Measurements from ENCODE around the gene SLC19A1.

Gene SLC19A1

DNA sequence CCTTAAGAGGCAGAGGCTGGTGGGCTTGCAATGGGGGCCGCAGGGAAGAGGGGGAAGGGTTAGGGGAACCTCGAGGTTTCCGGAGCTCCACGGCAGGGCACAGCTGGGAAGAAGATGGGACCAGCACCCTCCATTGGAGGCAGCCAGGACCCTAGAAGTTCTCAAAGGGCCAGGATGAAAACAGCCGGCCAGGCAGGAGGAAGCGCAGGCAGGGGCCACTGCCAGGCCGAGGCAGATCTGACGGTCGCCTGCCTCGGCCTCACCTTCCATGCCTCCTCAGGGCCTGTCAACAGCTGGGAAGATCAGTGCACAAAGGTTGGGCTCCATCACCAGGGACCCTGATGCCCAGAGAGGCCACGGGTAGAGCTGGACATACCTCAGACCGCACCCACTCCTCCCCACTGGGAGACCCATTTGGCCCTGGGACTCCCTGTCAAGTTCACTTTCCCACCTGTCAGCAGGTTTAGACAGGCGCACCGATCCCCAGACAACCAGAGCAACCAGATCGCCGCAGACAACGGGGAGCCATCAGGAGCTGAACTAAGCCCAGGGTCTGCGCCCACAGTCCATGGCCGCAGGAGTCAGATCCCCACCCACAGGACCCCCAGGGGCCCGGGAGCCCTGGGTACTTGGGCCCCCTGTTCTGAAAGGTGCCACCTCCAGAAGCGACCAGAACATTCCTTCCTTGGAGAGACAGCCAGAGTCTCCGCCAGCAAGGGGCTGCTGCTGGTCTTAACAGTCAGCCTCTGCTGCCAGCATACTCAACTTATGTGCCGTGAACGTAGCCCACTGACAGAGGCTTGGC lies 2.2 kb downstream of the SLC19A1 start:
- H3K4me1 ChIP-seq (ENCODE audit: control insufficient read depth, low read depth, low read length): no peaks in the 10 kb centered on the region
- H3K9ac ChIP-seq (ENCODE audit: low read length): no peak overlapping the region
- no peak overlapping the region for H3K4me3 ChIP-seq (ENCODE audit: low read length)
- H3K27me3 ChIP-seq (ENCODE audit: control insufficient read depth, insufficient read depth, low read length): no peaks in the 10 kb centered on the region
- H3K9me3 ChIP-seq (ENCODE audit: control insufficient read depth, low read depth, low read length): no peaks in the 10 kb centered on the region
- no peaks in the 10 kb centered on the region for H3K36me3 ChIP-seq (ENCODE audit: control insufficient read depth, low read depth, low read length)
- H3K27ac ChIP-seq (ENCODE audit: low read length): no peak overlapping the region

DNA sequence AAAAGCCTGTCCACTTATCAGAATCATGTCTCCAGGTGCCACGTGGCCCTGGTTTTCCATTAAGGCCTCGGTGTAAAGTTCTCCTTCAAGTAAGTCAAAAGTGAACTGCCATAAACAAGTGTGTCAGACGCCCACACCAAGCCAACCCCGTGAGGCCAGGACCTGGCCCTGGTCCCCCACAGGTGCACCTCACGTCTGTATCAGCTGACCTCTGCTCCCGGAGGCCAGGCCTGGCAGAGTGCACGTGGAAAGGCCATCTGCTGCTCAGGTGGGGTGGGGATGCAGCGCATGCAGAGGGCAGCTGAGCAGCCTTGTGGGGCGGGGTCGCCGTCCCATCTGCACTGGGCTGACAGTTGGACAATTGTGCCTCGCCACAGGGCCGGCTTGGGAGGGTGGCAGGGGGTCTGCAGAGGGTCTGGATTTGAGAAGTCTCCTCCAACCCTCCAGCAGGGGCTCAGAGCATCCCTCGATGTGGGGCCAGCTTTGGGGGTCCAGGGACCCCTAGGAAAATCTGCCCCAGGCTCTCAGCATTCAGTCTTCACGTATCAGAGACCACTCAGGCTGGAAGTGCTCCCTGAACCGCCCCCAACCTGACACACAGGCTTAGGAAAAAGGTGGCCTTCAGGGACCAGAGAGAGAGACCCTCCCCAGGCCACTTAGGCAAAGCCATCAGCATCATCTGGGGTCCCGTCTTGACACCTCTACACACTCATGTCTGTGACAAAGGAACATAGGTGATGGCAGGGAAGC lies 3.0 kb downstream of the SLC19A1 start:
- no peak overlapping the region for H3K4me3 ChIP-seq (ENCODE audit: low read length)

DNA sequence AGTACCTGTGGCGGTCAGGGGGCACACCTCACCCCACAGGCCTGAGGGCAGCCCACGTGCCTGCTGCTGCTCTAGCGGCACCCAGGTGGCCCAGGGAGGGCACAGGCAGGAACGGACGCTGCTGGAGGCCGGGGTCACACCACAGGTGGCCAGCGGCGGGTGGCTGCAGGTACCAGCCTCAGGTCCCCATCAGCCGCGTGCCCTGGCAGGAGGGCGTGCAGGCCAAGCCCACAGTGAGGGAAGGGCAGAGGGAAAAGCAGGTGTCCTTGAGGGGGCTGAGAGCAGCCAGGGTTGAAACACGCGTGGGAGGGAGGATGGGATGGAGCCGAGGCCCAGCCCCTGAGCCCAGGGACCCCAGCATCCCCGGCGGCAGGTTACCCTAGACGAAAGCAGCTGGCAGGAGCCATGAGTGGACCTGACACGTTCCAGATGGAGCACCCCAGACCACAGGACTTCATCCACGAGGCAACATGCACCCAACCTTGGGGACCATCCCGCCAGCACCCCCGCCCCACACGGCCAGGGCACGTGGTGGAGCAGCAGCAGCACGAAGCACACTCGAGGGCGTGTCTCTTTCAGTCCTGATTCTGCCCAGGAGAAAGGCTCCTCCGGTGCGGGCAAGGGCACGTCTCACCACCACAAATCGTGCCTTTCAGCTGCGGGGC lies 3.7 kb downstream of the SLC19A1 start:
- no peaks in the 10 kb centered on the region for H3K27me3 ChIP-seq (ENCODE audit: control insufficient read depth, insufficient read depth, low read length)

More for the DNA sequence above, 3.0 kb downstream of the SLC19A1 start:
- no peaks in the 10 kb centered on the region for H3K9me3 ChIP-seq (ENCODE audit: control insufficient read depth, low read depth, low read length)
- no peaks in the 10 kb centered on the region for H3K27me3 ChIP-seq (ENCODE audit: control insufficient read depth, insufficient read depth, low read length)
- no peak overlapping the region for H3K27ac ChIP-seq (ENCODE audit: low read length)
- no peak overlapping the region for H3K9ac ChIP-seq (ENCODE audit: low read length)
- no peaks in the 10 kb centered on the region for H3K36me3 ChIP-seq (ENCODE audit: control insufficient read depth, low read depth, low read length)
- H3K4me1 ChIP-seq (ENCODE audit: control insufficient read depth, low read depth, low read length): no peaks in the 10 kb centered on the region

DNA sequence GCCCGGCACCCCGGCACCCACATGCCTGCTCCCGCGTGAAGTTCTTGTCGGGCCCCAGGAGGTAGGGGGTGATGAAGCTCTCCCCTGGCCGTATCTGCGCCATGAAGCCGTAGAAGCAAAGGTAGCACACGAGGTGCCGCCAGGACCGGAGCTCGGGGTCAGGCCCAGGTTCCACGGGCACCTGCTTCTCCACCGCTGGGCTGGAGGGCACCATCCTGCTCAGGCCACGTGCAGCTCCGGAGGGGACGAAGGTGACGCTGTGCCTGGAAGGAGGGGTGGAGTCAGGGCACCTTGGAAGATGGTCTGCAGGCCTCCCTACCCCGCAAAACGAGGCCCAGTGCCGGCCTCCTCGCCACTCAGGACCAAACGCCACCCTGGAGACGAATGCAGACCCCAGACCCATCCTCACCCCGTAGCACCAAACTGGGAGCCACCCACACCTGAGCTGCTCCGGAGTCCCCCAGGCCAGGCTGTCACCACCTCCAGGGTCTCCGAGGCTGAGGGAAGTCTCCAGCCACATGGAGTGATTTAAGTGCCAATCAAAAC lies 4.4 kb downstream of the SLC19A1 start:
- H3K9me3 ChIP-seq (ENCODE audit: control insufficient read depth, low read depth, low read length): no peaks in the 10 kb centered on the region
- H3K9ac ChIP-seq (ENCODE audit: low read length): no peak overlapping the region
- no peak overlapping the region for H3K27ac ChIP-seq (ENCODE audit: low read length)
- no peaks in the 10 kb centered on the region for H3K4me1 ChIP-seq (ENCODE audit: control insufficient read depth, low read depth, low read length)
- no peak overlapping the region for H3K4me3 ChIP-seq (ENCODE audit: low read length)
- H3K27me3 ChIP-seq (ENCODE audit: control insufficient read depth, insufficient read depth, low read length): no peaks in the 10 kb centered on the region
- no peaks in the 10 kb centered on the region for H3K36me3 ChIP-seq (ENCODE audit: control insufficient read depth, low read depth, low read length)

More for the DNA sequence above, 3.7 kb downstream of the SLC19A1 start:
- Histone ChIP-seq H3K4me1 (ENCODE audit: control insufficient read depth, low read depth, low read length) (no peaks in the 10 kb centered on the region), H3K9me3 (ENCODE audit: control insufficient read depth, low read depth, low read length) (no peaks in the 10 kb centered on the region), H3K4me3 (ENCODE audit: low read length) (no peak overlapping the region), H3K27ac (ENCODE audit: low read length) (no peak overlapping the region), H3K36me3 (ENCODE audit: control insufficient read depth, low read depth, low read length) (no peaks in the 10 kb centered on the region), H3K9ac (ENCODE audit: low read length) (no peak overlapping the region)

DNA sequence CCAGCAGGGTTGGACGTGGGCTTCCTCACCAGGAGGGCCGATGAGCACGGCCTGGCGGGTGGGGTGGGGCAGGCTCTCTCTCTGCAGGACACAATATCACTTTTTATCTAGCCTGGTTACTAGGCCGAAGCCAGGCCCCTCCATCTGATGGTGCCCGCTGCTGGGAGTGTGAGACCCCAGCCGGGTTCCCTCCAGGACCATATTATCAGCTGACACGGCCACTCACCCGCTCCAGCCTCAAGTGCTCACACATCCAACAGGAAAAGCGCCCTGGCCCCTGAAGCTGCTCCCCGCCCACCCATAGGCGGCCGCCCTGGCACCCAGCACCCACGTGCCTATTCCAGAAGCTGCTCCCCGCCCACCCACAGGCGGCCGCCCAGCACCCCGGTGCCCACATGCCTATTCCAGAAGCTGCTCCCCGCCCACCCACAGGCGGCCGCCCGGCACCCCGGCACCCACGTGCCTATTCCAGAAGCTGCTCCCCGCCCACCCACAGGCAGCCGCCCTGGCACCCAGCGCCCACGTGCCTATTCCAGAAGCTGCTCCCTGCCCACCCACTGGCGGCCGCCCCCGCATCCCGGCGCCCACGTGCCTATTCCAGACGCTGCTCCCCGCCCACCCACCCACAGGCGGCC lies 5.0 kb downstream of the SLC19A1 start:
- H3K27me3 ChIP-seq (ENCODE audit: control insufficient read depth, insufficient read depth, low read length): no peaks in the 10 kb centered on the region
- H3K36me3 ChIP-seq (ENCODE audit: control insufficient read depth, low read depth, low read length): no peaks in the 10 kb centered on the region
- H3K4me3 ChIP-seq (ENCODE audit: low read length): no peak overlapping the region
- H3K9ac ChIP-seq (ENCODE audit: low read length): no peak overlapping the region
- no peaks in the 10 kb centered on the region for H3K9me3 ChIP-seq (ENCODE audit: control insufficient read depth, low read depth, low read length)
- H3K27ac ChIP-seq (ENCODE audit: low read length): no peak overlapping the region
- no peaks in the 10 kb centered on the region for H3K4me1 ChIP-seq (ENCODE audit: control insufficient read depth, low read depth, low read length)

DNA sequence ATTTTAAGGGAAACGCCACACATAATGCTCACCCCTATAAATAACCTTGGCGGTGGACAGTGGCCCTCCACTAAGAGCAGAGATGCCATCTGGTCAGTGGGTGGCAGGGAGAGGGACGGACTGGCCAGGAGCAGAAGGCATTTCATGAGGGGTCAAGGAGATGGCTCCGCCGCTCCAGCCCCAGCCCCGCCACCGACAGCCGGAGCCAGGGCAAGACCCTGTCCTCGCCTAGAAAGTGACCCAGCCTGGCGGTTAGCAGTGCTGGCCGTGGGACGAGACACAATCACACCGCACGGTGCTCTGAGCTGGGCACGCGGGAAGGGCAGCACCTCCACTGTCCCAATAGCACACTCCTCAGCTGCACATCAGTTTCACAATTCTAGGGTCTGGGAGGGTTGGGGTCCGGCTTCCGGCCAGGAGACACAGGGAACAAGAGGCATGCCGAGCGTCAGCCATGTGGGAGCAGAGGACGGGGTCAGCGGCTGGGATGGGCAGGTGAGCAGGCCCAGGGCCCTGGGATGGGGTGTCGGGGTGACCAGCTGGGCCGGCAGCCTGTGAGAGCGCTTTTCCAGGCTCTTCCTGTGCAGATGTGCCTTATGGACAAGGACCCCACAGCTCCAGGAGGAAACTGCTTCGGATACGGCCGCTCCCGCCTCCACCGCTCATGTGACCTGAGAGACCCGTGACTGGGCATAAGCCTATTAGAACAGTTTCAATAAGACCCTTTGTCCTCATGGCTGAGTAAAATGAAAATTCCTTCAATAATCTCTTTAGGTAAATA lies 5.7 kb downstream of the SLC19A1 start:
- Histone ChIP-seq H3K4me1 (ENCODE audit: control insufficient read depth, low read depth, low read length) (no peaks in the 10 kb centered on the region), H3K27ac (ENCODE audit: low read length) (no peak overlapping the region), H3K36me3 (ENCODE audit: control insufficient read depth, low read depth, low read length) (no peaks in the 10 kb centered on the region), H3K27me3 (ENCODE audit: control insufficient read depth, insufficient read depth, low read length) (no peaks in the 10 kb centered on the region), H3K4me3 (ENCODE audit: low read length) (no peak overlapping the region), H3K9me3 (ENCODE audit: control insufficient read depth, low read depth, low read length) (no peaks in the 10 kb centered on the region), H3K9ac (ENCODE audit: low read length) (no peak overlapping the region)

DNA sequence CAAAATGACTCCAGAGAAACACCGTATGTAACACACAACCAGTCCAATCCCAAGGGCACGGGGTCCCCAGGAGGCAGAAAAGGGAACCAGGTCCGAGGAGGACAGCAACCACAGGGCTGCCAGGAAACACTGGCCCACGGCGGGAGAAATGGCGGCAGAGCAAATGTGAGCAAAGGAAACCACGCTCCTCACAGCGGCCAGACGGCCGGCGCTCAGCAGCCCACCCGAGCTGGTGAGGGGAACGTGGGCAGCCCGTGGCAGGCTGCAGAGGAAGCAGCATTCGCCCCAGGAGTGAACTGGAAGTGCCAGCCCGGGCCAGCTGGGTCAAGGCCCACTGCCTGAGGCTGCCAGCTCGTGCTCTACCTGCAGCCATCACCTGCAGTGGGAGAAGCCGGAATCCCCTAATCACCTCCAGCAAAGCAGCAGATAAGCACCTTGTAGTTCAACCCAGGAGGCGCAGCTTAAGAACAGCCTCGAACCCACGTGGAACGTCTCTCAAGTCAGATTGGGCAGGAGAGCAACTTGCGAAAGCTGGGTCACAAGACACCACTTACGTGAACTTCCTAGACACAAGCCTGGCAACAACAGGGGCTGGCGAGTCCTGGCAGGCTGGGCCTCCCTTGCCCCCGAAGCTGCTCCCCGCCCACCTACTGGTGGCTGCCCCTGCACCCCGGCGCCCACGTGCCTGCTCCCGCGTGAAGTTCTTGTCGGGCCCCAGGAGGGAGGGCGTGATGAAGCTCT lies 6.7 kb downstream of the SLC19A1 start:
- Histone ChIP-seq H3K27ac (ENCODE audit: low read length) (no peak overlapping the region), H3K27me3 (ENCODE audit: control insufficient read depth, insufficient read depth, low read length) (no peaks in the 10 kb centered on the region), H3K4me1 (ENCODE audit: control insufficient read depth, low read depth, low read length) (no peaks in the 10 kb centered on the region), H3K9ac (ENCODE audit: low read length) (no peak overlapping the region), H3K36me3 (ENCODE audit: control insufficient read depth, low read depth, low read length) (no peaks in the 10 kb centered on the region), H3K4me3 (ENCODE audit: low read length) (no peak overlapping the region), H3K9me3 (ENCODE audit: control insufficient read depth, low read depth, low read length) (no peaks in the 10 kb centered on the region)

DNA sequence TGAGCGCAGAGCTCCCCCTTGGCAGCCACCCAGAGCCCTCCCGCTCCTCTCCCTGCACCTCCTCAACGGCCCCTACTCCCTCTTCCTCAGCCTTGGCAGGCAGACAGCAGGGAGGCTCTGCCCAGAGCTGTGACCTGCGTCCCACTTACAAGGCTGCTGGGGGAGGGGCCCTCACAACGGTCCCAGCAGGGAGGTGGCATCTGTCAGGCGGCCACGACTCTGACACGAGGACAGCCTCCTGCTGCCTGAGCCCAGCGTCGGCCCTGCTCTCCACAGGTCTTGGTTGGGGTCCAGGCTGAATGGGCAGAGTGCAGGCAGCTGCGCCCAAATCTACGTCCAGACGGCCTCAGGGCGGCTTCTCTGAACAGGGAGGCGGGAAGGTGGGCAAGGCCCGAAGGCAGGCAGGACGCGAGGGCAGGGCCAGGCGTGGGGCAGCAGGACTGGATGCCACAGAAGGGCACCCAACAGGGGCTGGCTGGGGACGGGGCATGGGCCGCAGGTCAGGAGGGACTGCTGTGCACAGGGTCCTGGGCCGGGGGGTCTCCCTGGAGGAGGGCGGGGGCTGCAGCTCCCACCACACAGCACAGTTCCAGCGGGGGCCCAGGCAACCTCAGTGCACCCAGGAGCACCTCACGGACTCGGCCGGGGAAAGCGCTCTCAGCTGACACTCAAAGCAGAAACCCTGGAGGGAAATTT lies 7.5 kb downstream of the SLC19A1 start:
- no peak overlapping the region for H3K27ac ChIP-seq (ENCODE audit: low read length)
- no peaks in the 10 kb centered on the region for H3K4me1 ChIP-seq (ENCODE audit: control insufficient read depth, low read depth, low read length)
- no peak overlapping the region for H3K9ac ChIP-seq (ENCODE audit: low read length)
- H3K4me3 ChIP-seq (ENCODE audit: low read length): no peak overlapping the region
- no peaks in the 10 kb centered on the region for H3K27me3 ChIP-seq (ENCODE audit: control insufficient read depth, insufficient read depth, low read length)
- H3K9me3 ChIP-seq (ENCODE audit: control insufficient read depth, low read depth, low read length): no peaks in the 10 kb centered on the region
- peaks cover 5% of the 10 kb centered on the region for H3K36me3 ChIP-seq (ENCODE audit: control insufficient read depth, low read depth, low read length)

DNA sequence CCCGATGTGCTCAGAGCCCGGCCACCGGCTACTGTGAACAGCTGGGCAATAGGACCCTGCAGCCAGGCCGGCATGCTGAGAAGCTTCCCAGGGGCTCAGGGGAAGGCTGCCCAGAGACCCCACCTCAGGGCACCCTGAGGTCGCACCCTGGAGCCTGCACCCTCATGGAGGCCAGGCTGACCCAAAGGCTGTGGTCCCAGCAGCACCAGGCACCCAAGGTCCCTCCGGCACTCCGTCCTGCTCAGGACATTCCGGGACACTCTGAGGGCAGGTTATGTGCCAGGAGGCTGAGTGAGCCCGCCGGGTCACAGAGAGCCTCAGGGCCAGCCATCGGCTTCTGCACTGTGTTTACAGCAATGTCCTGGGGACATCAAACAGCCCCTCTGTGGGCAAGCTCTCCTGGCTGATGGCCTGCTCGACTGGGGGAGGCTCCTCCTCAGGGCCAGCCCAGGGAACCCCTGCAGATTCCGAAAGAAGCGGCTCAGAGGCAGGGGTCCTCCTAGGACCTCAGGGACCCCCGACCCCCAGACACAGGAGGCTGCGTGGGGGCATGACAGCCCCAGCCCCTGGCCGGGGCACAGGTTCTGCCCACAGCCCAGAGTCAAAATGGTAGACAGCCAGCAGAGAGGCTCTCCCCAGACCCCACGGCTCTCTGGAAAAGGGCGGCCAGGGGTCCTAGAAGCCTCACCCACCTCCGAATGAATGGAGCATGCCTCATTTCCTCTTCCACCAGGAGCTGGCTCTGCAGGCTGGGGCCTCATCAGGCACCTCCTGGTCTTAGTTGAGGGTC lies 8.2 kb downstream of the SLC19A1 start:
- Histone ChIP-seq H3K9me3 (ENCODE audit: control insufficient read depth, low read depth, low read length) (no peaks in the 10 kb centered on the region), H3K4me3 (ENCODE audit: low read length) (no peak overlapping the region), H3K27ac (ENCODE audit: low read length) (no peak overlapping the region), H3K36me3 (ENCODE audit: control insufficient read depth, low read depth, low read length) (peaks cover 12% of the 10 kb centered on the region), H3K27me3 (ENCODE audit: control insufficient read depth, insufficient read depth, low read length) (no peaks in the 10 kb centered on the region), H3K4me1 (ENCODE audit: control insufficient read depth, low read depth, low read length) (no peaks in the 10 kb centered on the region), H3K9ac (ENCODE audit: low read length) (no peak overlapping the region)

Measured in iPS-18a (cell line).